ENCODE data around the gene ZNF324. TPM values are rescaled to one million over a fixed set of nuclear protein-coding genes. Genes with fewer than 3 reads are reported as not detected.
A peak's percentile ranks its signal among the peaks of the same experiment; 100 is the strongest.

The ZNF324 gene
- polyA plus RNA-seq, 1 donor (not counting 4 experiments of a cell fraction or from before 2014, with no cell fraction given): 5.0 TPM

DNA sequence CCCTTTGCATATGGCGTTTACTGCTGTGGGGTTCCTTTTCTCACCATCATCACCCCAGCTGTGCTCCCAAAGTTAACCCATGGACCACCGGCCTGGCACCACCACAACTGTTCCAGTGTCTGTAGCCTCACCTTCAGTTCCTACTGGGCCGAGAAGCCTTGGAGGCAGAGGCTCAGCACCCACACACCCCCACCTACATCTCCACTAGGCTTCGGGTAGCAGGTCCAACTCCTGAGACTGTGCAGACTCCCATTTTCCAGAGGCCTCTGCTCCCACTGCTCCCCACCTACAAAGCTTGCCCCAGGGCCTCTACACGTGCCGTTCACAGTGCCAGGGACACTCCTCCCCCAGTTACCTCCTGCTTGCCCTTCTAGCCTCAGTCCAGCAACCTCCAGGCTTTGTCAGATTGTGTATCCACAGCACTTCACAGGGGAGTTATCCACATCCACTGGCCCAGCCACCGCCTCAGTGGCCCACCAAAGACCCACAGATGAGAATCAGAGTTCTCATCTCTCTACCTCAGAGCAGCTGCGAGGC, 30.8 kb downstream of the ZNF324 start:
- H3K27me3 ChIP-seq (ENCODE audit: control insufficient read depth, extremely low read depth, insufficient read depth, low read length): no peaks in the 10 kb centered on the region
- no peaks in the 10 kb centered on the region for H3K9me3 ChIP-seq (ENCODE audit: control insufficient read depth, low read depth, low read length)
- dilution Hi-C loops (cut with MboI; ENCODE audit: extremely low pct_ligation_motif_present, low sequenced_read_pairs): no loop called here
- peaks cover 12% of the 10 kb centered on the region for H3K4me1 ChIP-seq (ENCODE audit: control insufficient read depth, extremely low read depth, insufficient read depth, low read length)
- H3K9ac ChIP-seq (ENCODE audit: control insufficient read depth, extremely low read depth, insufficient read depth, low read length): no peak overlapping the region
- no peak for DNase-seq (ENCODE audit: low read depth, low spot score)
- no peaks in the 10 kb centered on the region for H3K9me1 ChIP-seq (ENCODE audit: control insufficient read depth, extremely low read depth, insufficient read depth, low read length)
- no peak overlapping the region for H3K4me3 ChIP-seq (ENCODE audit: control insufficient read depth in 2 of 3, extremely low read depth in 1 of 3, insufficient read depth in 2 of 3, low read depth in 1 of 3, low read length in 3 of 3)
- TF ChIP-seq, protein P1, sequence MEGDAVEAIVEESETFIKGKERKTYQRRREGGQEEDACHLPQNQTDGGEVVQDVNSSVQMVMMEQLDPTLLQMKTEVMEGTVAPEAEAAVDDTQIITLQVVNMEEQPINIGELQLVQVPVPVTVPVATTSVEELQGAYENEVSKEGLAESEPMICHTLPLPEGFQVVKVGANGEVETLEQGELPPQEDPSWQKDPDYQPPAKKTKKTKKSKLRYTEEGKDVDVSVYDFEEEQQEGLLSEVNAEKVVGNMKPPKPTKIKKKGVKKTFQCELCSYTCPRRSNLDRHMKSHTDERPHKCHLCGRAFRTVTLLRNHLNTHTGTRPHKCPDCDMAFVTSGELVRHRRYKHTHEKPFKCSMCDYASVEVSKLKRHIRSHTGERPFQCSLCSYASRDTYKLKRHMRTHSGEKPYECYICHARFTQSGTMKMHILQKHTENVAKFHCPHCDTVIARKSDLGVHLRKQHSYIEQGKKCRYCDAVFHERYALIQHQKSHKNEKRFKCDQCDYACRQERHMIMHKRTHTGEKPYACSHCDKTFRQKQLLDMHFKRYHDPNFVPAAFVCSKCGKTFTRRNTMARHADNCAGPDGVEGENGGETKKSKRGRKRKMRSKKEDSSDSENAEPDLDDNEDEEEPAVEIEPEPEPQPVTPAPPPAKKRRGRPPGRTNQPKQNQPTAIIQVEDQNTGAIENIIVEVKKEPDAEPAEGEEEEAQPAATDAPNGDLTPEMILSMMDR (optimal IDR thresholded peaks at IDR 0.05 in 1 of 3, IDR thresholded peaks at IDR 0.05 in 1 of 3, conservative IDR thresholded peaks at IDR 0.05 in 1 of 3; ENCODE audit: extremely low read depth in 1 of 3, insufficient read depth in 2 of 3, low read length in 3 of 3): no peak
- no peak for TF ChIP-seq EZH2 (IDR thresholded peaks at IDR 0.05; ENCODE audit: low read length)
- no peak for FAIRE-seq
- H3K79me2 ChIP-seq (ENCODE audit: control insufficient read depth, insufficient read depth, low read length): no peaks in the 10 kb centered on the region
- H3K27ac ChIP-seq (ENCODE audit: control insufficient read depth, insufficient read depth, low read length): no peak overlapping the region
- H3K36me3 ChIP-seq (ENCODE audit: control insufficient read depth in 2 of 2, extremely low read depth in 1 of 2, insufficient read depth in 2 of 2, low read length in 2 of 2): no peaks in the 10 kb centered on the region
- no peaks in the 10 kb centered on the region for H4K20me1 ChIP-seq (ENCODE audit: control insufficient read depth, extremely low read depth, insufficient read depth, low read length)
- H2AFZ ChIP-seq (ENCODE audit: control insufficient read depth, low read length): no peak overlapping the region
- H3K4me2 ChIP-seq (ENCODE audit: control insufficient read depth, extremely low read depth, insufficient read depth, low read depth, low read length): peak overlapping the region; percentile 78

DNA sequence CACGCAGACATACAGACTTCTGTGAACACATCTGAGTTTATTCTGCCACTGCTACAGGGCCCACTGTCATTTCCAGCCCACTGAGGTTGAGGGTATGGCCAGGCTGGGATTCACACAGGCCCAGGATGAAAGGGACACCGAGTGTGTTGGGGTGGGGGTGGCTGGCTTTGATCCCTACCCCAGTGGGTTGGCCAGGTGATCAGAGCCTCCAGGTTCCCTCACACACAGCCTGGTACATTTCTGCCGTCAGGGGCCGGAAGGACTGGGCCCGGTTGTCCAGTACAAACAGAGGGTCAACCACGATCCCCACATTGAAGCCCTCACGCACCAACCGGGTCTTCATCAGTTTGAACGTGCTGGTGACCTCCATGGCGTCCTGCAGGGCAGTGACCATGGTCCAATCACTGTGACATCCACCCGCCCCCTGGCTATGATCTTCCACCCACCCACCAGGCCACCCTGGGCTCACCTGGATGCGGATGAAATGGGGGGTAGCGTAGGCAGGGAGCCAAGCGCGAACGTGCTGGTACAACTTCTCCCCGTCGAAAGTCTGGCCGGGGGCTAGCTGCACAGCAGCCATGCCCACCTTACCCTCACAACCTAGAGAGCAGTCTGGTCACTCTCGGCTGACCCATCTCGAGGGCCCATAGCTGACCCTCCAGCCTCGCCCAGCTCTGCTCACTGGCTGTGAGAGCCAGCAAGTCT, 31.6 kb downstream of the ZNF324 start:
- FAIRE-seq (no peak), DNase-seq (ENCODE audit: low read depth, low spot score) (no peak)
- H4K20me1 ChIP-seq (ENCODE audit: control insufficient read depth, extremely low read depth, insufficient read depth, low read length): no peaks in the 10 kb centered on the region
- H3K4me1 ChIP-seq (ENCODE audit: control insufficient read depth, extremely low read depth, insufficient read depth, low read length): peaks cover 12% of the 10 kb centered on the region
- H3K9me1 ChIP-seq (ENCODE audit: control insufficient read depth, extremely low read depth, insufficient read depth, low read length): no peaks in the 10 kb centered on the region
- H3K9me3 ChIP-seq (ENCODE audit: control insufficient read depth, low read depth, low read length): no peaks in the 10 kb centered on the region
- peak overlapping the region; percentile 61 for H3K9ac ChIP-seq (ENCODE audit: control insufficient read depth, extremely low read depth, insufficient read depth, low read length)
- H3K4me2 ChIP-seq (ENCODE audit: control insufficient read depth, extremely low read depth, insufficient read depth, low read depth, low read length): peak overlapping the region; percentile 78
- H3K4me3 ChIP-seq (ENCODE audit: control insufficient read depth in 2 of 3, extremely low read depth in 1 of 3, insufficient read depth in 2 of 3, low read depth in 1 of 3, low read length in 3 of 3): peak overlapping the region; percentile 44 to 62 (median 57)
- no peaks in the 10 kb centered on the region for H3K36me3 ChIP-seq (ENCODE audit: control insufficient read depth in 2 of 2, extremely low read depth in 1 of 2, insufficient read depth in 2 of 2, low read length in 2 of 2)
- dilution Hi-C loops (cut with MboI; ENCODE audit: extremely low pct_ligation_motif_present, low sequenced_read_pairs): no loop called here
- TF ChIP-seq, protein P1 (optimal IDR thresholded peaks at IDR 0.05 in 1 of 3, IDR thresholded peaks at IDR 0.05 in 1 of 3, conservative IDR thresholded peaks at IDR 0.05 in 1 of 3; ENCODE audit: extremely low read depth in 1 of 3, insufficient read depth in 2 of 3, low read length in 3 of 3): no peak
- peak overlapping the region; percentile 91 for H2AFZ ChIP-seq (ENCODE audit: control insufficient read depth, low read length)
- no peaks in the 10 kb centered on the region for H3K27me3 ChIP-seq (ENCODE audit: control insufficient read depth, extremely low read depth, insufficient read depth, low read length)
- H3K79me2 ChIP-seq (ENCODE audit: control insufficient read depth, insufficient read depth, low read length): no peaks in the 10 kb centered on the region
- H3K27ac ChIP-seq (ENCODE audit: control insufficient read depth, insufficient read depth, low read length): peak overlapping the region; percentile 6
